Measurements from ENCODE around the gene STEEP1. TPM values are rescaled to one million over a fixed set of nuclear protein-coding genes. Genes with fewer than 3 reads are reported as not detected.

The STEEP1 gene
- total and polyA plus RNA-seq, 12 donors: 7.0 to 32.0 (median 21.1) TPM

GRCh38 chrX:119574394-119575266, 9.4 kb upstream of the STEEP1 start, which contains the start of gene UBE2A:
TSS of gene UBE2A (plus strand) at chrX:119574563. CDS start at chrX:119574712, 149 bp downstream.
- peak; percentile 89 to 94 (median 92) for DNase-seq
- Histone ChIP-seq H3K9me3 (replicated peaks in 1 of 3) (no peaks in the 10 kb centered on the region), H3K4me3 (peak within 1 kb of the TSS in 3 of 4 donors; percentile 14 to 51 (median 51)), H3K27ac (peak within 1 kb of the TSS; percentile 69 to 94 (median 90)), H3K27me3 (no peaks in the 10 kb centered on the region), H3K36me3 (replicated peaks in 1 of 2) (no peaks in the 10 kb centered on the region), H3K4me1 (replicated peaks in 1 of 2) (peaks cover 0 to 10% of the 10 kb centered on the region in 2 donors)
- TF ChIP-seq CTCF (IDR thresholded peaks at IDR 0.05) (peak in 4 of 6 experiments; percentile 22 to 42 (median 28)), POLR2A (IDR thresholded peaks at IDR 0.05) (peak; percentile 77 to 85)
- 1 to 59% (median 28%) methylated on average over 46 to 80 of the region's 86 CpGs; no CpG with 5 or more reads in 1 of the 4 donors for WGBS, 4 donors
- intact Hi-C loops (cut with DNase I): no loop called here

- Histone ChIP-seq H3K9me3 (replicated peaks in 1 of 3) (no peaks in the 10 kb centered on the region), H3K27ac (peak overlapping the region; percentile 69 to 94 (median 90)), H3K4me3 (peak overlapping the region in 2 of 4 donors; percentile 15 to 51), H3K27me3 (no peaks in the 10 kb centered on the region), H3K36me3 (replicated peaks in 1 of 2) (no peaks in the 10 kb centered on the region), H3K4me1 (replicated peaks in 1 of 2) (peaks cover 0 to 10% of the 10 kb centered on the region in 2 donors)
- WGBS, 4 donors: 0 to 35% (median 15%) methylated on average over 21 to 30 of the region's 30 CpGs
- intact Hi-C loops (cut with DNase I): no loop called here
- TF ChIP-seq POLR2A (IDR thresholded peaks at IDR 0.05): no peak
- no peak for TF ChIP-seq CTCF (IDR thresholded peaks at IDR 0.05)
- DNase-seq: peak; percentile 36 to 75 (median 59)
Measured at GRCh38 chrX:119573840-119574393, 8.7 kb upstream of the STEEP1 start.

GRCh38 chrX:119573222-119573621, 8.0 kb upstream of the STEEP1 start:
- peak overlapping the region in 4 of 5 donors; percentile 85 to 94 (median 90) for H3K27ac ChIP-seq
- 43 to 75% (median 57%) methylated on average over 3 of the region's 3 CpGs for WGBS, 4 donors
- no peaks in the 10 kb centered on the region for H3K36me3 ChIP-seq (replicated peaks in 1 of 2)
- H3K4me1 ChIP-seq (replicated peaks in 1 of 2): peaks cover 0 to 10% of the 10 kb centered on the region in 2 donors
- intact Hi-C loops (cut with DNase I): no loop called here
- DNase-seq: peak in 1 of 7 donors; percentile 5
- no peaks in the 10 kb centered on the region for H3K9me3 ChIP-seq (replicated peaks in 1 of 3)
- TF ChIP-seq POLR2A (IDR thresholded peaks at IDR 0.05) (no peak), CTCF (IDR thresholded peaks at IDR 0.05) (no peak)
- H3K27me3 ChIP-seq: no peaks in the 10 kb centered on the region
- H3K4me3 ChIP-seq: peak overlapping the region in 1 of 4 donors; percentile 51

GRCh38 chrX:119570351-119570835, 5.2 kb upstream of the STEEP1 start:
- intact Hi-C loops (cut with DNase I): no loop called here
- TF ChIP-seq CTCF (IDR thresholded peaks at IDR 0.05) (no peak), POLR2A (IDR thresholded peaks at IDR 0.05) (no peak)

More at GRCh38 chrX:119570351-119570835, 5.2 kb upstream of the STEEP1 start:
- H3K4me1 ChIP-seq (replicated peaks in 1 of 2): peaks cover 0 to 2% of the 10 kb centered on the region in 2 donors
- H3K27ac ChIP-seq: no peak overlapping the region
- no peak overlapping the region for H3K4me3 ChIP-seq
- H3K27me3 ChIP-seq: no peaks in the 10 kb centered on the region
- no peaks in the 10 kb centered on the region for H3K36me3 ChIP-seq (replicated peaks in 1 of 2)
- no peak for DNase-seq
- H3K9me3 ChIP-seq (replicated peaks in 1 of 3): no peaks in the 10 kb centered on the region
- WGBS, 4 donors: 86 to 94% (median 90%) methylated on average over 6 of the region's 6 CpGs
